Activated CD4-positive, alpha-beta memory T cell treated with anti-CD3 and anti-CD28 coated beads, Interleukin-2, amount 10 ng/mL, durations not matched to agents 7 days and 5 days (primary cell): ENCODE measurements around the gene PSMG3. TPM values are rescaled to one million over a fixed set of nuclear protein-coding genes. Genes with fewer than 3 reads are reported as not detected.

Experiments
- CTCF ChIA-PET: fragments of 350-600 bp; sonication (Branson Sonifier 250); formaldehyde crosslinking; loops from one replicate; lab custom pipeline; 2021; ENCODE audit warnings: antibody characterized with exemption, inconsistent platforms; lab: Charles Lee
- POLR2A ChIA-PET: fragments of 350-600 bp; sonication (Branson Sonifier 250); formaldehyde crosslinking; loops from one replicate; lab custom pipeline; 2021; ENCODE audit warnings: antibody characterized with exemption; lab: Charles Lee
- DNase-seq: peaks from one replicate; pipeline ENCODE4 v3.0.0-alpha.2; 2020
- H3K27ac Mint-ChIP-seq: one replicate; pipeline ENCODE4 v1.8.0; 2021; ENCODE audit warnings: mild to moderate bottlenecking, mixed read lengths
- H3K27me3 Mint-ChIP-seq: one replicate; pipeline ENCODE4 v1.8.0; 2021; ENCODE audit warnings: mixed read lengths
- H3K36me3 Mint-ChIP-seq: one replicate; pipeline ENCODE4 v1.8.0; 2021; ENCODE audit warnings: low read depth, mixed read lengths
- H3K4me1 Mint-ChIP-seq: one replicate; pipeline ENCODE4 v1.8.0; 2021; ENCODE audit warnings: mixed read lengths
- H3K4me3 Mint-ChIP-seq: one replicate; pipeline ENCODE4 v1.8.0; 2021; ENCODE audit warnings: mild to moderate bottlenecking, mixed read lengths
- H3K9me3 Mint-ChIP-seq: one replicate; pipeline ENCODE4 v1.8.0; 2021; ENCODE audit warnings: mixed read lengths
- total RNA-seq, 2 experiments: library from RNA; stranded (reverse); gene quantifications; one replicate each; pipeline ENCODE4 v1.2.3, GENCODE V29; 2021

Gene PSMG3
- total RNA-seq, 2 experiments from 2014 or later = 32.7 to 34.9 TPM

GRCh38 chr7:1593091-1593866 lies 23.4 kb upstream of the PSMG3 start:
- peaks cover 3% of the 10 kb centered on the region for H3K9me3 Mint-ChIP-seq
- peaks cover 9% of the 10 kb centered on the region for H3K4me1 Mint-ChIP-seq
- no peaks in the 10 kb centered on the region for H3K36me3 Mint-ChIP-seq
- CTCF ChIA-PET = no interaction called here
- H3K27ac Mint-ChIP-seq = no peak overlapping the region
- POLR2A ChIA-PET = no interaction called here
- DNase-seq = no peak
- H3K27me3 Mint-ChIP-seq = peaks cover 32% of the 10 kb centered on the region
- H3K4me3 Mint-ChIP-seq = no peak overlapping the region

DNA sequence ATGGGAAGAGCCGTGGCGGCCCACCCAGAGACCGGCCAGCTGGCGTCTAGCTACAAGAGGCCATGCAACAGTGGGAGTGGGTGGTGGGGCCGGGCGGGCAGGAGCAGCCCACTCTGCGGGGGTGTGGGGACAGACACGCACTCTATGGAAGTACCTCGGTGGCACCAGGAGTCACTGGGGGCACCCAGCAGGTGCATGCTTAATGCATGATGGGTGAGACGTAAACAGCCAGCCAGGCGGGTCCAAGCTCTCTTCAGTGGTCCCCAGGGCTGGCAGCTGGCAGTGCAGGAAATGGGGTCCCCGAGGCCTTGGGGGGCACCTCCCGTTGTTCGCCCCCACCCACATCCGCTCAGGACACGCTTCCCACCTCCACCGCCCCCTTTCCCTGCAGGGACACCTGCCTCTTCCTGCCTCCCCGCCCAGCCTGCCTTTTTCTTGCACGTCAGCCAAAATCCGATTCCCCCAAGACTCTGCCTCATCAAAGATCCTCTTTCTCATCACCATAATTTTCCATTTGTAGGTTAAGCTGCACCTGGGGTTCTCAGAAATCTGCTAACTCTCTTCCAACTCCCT lies 22.6 kb upstream of the PSMG3 start:
- Mint-ChIP-seq H3K27me3 (peaks cover 32% of the 10 kb centered on the region), H3K4me3 (no peak overlapping the region), H3K36me3 (no peaks in the 10 kb centered on the region), H3K4me1 (peaks cover 9% of the 10 kb centered on the region), H3K27ac (no peak overlapping the region), H3K9me3 (peaks cover 4% of the 10 kb centered on the region)
- ChIA-PET CTCF (no interaction called here), POLR2A (no interaction called here)
- no peak for DNase-seq

DNA sequence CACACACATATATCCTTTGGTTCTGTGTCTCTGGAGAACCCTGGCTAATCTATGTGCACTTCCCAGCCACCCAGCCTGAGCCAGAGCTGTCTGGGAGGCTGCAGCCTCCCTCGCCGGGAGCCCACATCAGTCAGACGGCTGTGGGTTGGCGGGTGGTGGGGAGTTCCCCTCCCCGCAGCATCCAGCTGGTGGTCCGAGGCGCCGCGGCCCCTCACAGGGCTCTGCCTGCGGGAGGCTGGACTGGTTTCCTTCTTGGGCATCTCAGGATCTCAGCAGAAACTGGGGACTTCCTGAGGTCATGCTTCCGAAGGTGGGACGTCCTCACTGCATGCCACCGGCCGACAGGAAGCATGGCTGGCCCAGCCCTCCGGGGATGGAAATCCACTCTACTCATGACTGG lies 22.0 kb upstream of the PSMG3 start:
- H3K9me3 Mint-ChIP-seq = peaks cover 4% of the 10 kb centered on the region
- no peaks in the 10 kb centered on the region for H3K36me3 Mint-ChIP-seq
- ChIA-PET CTCF (no interaction called here), POLR2A (no interaction called here)
- H3K27ac Mint-ChIP-seq = no peak overlapping the region
- peaks cover 32% of the 10 kb centered on the region for H3K27me3 Mint-ChIP-seq
- DNase-seq = no peak
- peaks cover 9% of the 10 kb centered on the region for H3K4me1 Mint-ChIP-seq
- H3K4me3 Mint-ChIP-seq = no peak overlapping the region

DNA sequence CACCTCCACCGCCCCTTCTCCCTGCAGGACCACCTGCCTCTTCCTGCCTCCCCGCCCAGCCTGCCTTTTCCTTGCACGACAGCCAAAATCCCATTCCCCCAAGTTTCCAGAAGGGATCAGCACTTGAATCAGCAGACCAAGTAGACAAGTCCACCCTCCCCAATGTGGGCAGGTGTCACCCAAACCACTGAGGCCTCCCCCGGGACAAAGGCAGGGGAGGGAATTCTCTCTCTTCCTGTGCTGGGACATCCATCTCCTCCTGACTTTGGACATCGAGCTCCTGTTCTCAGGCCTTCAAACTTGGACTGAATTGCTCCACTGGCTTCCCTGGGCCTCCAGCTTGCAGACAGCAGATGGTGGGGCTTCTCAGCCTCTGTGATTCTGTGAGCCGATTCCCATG lies 21.6 kb upstream of the PSMG3 start:
- Mint-ChIP-seq H3K4me1 (peaks cover 9% of the 10 kb centered on the region), H3K27ac (no peak overlapping the region), H3K9me3 (peaks cover 4% of the 10 kb centered on the region), H3K4me3 (no peak overlapping the region), H3K27me3 (peaks cover 32% of the 10 kb centered on the region), H3K36me3 (no peaks in the 10 kb centered on the region)
- POLR2A ChIA-PET = no interaction called here
- no peak for DNase-seq
- CTCF ChIA-PET = no interaction called here

- no peak for DNase-seq
- H3K27ac Mint-ChIP-seq = no peak overlapping the region
- H3K4me3 Mint-ChIP-seq = no peak overlapping the region
- H3K27me3 Mint-ChIP-seq = peaks cover 32% of the 10 kb centered on the region
- CTCF ChIA-PET = no interaction called here
- H3K9me3 Mint-ChIP-seq = peaks cover 4% of the 10 kb centered on the region
- no peaks in the 10 kb centered on the region for H3K36me3 Mint-ChIP-seq
- POLR2A ChIA-PET = no interaction called here
- H3K4me1 Mint-ChIP-seq = peaks cover 9% of the 10 kb centered on the region
Observed at GRCh38 chr7:1590887-1591286, 21.1 kb upstream of the PSMG3 start.

DNA sequence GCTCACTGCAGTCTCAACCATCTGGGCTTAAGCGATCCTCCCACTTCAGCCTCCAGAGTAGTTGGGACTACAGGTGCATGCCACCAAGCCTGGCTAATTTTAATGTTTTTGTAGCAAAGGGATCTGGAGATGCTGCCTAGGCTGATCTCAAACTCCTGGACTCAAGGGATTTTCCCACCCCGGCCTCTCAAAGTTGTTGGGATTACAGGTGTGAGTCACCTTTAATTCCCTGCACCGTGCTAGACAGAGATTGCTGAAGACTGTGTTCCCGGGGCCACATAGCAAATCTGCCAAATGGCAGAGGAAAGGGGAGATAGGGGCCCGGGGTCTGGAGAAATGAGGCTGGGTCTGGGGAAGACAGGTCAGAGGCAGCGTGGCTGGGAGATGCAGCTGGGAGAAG lies 20.6 kb upstream of the PSMG3 start:
- CTCF ChIA-PET = no interaction called here
- H3K36me3 Mint-ChIP-seq = no peaks in the 10 kb centered on the region

GRCh38 chr7:1588978-1589377 lies 19.1 kb upstream of the PSMG3 start:
- Mint-ChIP-seq H3K27ac (no peak overlapping the region), H3K4me3 (no peak overlapping the region), H3K4me1 (peaks cover 9% of the 10 kb centered on the region), H3K9me3 (peaks cover 4% of the 10 kb centered on the region), H3K27me3 (peaks cover 32% of the 10 kb centered on the region), H3K36me3 (no peaks in the 10 kb centered on the region)
- POLR2A ChIA-PET = no interaction called here
- no peak for DNase-seq
- CTCF ChIA-PET = no interaction called here

More for the DNA sequence above, 20.6 kb upstream of the PSMG3 start:
- H3K27me3 Mint-ChIP-seq = peaks cover 32% of the 10 kb centered on the region
- H3K9me3 Mint-ChIP-seq = peaks cover 4% of the 10 kb centered on the region
- no peak for DNase-seq
- no peak overlapping the region for H3K4me3 Mint-ChIP-seq
- peaks cover 9% of the 10 kb centered on the region for H3K4me1 Mint-ChIP-seq
- H3K27ac Mint-ChIP-seq = no peak overlapping the region
- POLR2A ChIA-PET = no interaction called here

DNA sequence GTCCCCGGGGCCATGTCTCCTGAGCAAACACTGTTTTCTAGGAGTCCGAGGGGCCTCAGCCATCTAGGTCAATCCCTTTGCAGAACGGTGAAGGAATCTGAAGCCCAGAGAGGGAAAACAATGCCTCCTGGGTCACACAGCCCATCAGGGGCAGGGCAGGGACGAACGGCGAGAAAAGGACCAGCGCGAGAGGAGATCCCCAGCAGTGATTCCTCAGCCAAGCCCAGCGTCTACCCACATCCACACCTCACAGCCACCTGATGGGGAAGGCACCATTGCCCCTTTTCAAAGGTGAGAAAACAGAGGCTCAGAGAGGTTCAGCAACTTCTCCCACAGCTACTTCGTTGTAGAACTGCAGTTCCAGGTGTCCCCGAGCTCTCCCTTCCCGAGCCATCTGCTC lies 17.9 kb upstream of the PSMG3 start:
- no peak for DNase-seq
- POLR2A ChIA-PET = no interaction called here
- Mint-ChIP-seq H3K27ac (no peak overlapping the region), H3K4me3 (no peak overlapping the region), H3K27me3 (peaks cover 24% of the 10 kb centered on the region), H3K9me3 (peaks cover 4% of the 10 kb centered on the region), H3K4me1 (peaks cover 8% of the 10 kb centered on the region), H3K36me3 (no peaks in the 10 kb centered on the region)
- CTCF ChIA-PET = no interaction called here

DNA sequence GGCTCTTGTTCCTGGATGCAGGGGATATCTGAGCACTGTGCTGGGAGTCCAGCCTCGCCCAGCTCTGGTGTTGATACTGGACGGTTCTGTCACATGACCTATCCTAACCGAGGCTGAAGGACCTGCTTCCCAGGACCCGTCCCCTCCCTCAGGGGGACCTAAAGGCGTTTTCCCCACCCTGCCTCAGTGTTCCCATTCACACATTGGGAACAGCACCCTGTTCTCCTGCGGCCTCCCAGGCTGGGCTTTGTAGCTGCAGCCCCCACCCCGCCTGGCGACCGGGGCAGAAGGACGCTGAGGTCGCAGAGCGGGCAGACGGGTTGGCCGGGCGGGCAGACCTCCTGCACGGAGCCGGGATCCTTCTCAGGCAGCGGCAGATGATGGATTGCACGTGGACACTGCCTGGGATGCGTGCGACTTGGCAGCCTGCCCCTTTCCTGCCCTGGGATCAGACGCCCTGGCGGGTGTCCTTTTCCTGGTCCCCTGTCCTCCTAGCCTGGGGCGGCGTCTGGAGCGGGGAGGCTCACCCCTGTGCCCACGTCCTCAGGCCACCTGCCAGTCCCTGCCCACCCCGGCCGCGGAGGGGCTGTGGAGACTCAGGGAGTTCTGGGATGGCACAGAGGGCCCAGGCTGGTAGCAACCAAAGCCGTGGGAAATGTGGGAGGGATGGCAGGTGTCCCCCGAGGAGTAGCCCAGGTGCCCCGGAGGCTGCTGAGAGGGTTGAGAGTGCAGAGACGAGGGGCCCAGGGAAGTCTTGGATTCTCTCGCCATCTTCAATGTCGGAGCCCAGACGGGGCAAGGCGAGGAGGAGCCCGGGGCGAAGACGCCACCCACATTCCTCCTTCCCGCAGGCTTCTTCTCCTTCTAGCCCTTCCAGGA lies 17.2 kb upstream of the PSMG3 start:
- DNase-seq = no peak
- H3K27ac Mint-ChIP-seq = no peak overlapping the region
- no peak overlapping the region for H3K4me3 Mint-ChIP-seq
- no peaks in the 10 kb centered on the region for H3K36me3 Mint-ChIP-seq
- H3K4me1 Mint-ChIP-seq = peaks cover under 1% of the 10 kb centered on the region
- POLR2A ChIA-PET = no interaction called here
- H3K27me3 Mint-ChIP-seq = peaks cover 17% of the 10 kb centered on the region
- CTCF ChIA-PET = no interaction called here
- peaks cover 4% of the 10 kb centered on the region for H3K9me3 Mint-ChIP-seq

GRCh38 chr7:1586126-1586826 lies 16.4 kb upstream of the PSMG3 start:
- peaks cover 11% of the 10 kb centered on the region for H3K27me3 Mint-ChIP-seq
- ChIA-PET CTCF (no interaction called here), POLR2A (no interaction called here)

GRCh38 chr7:1585142-1585981 lies 15.5 kb upstream of the PSMG3 start:
- POLR2A ChIA-PET = no interaction called here
- CTCF ChIA-PET = no interaction called here
- H3K27me3 Mint-ChIP-seq = peaks cover 1% of the 10 kb centered on the region
- no peak overlapping the region for H3K4me3 Mint-ChIP-seq
- peaks cover 4% of the 10 kb centered on the region for H3K9me3 Mint-ChIP-seq
- H3K27ac Mint-ChIP-seq = no peak overlapping the region
- H3K4me1 Mint-ChIP-seq = no peaks in the 10 kb centered on the region
- H3K36me3 Mint-ChIP-seq = no peaks in the 10 kb centered on the region
- no peak for DNase-seq

More at GRCh38 chr7:1586126-1586826, 16.4 kb upstream of the PSMG3 start:
- Mint-ChIP-seq H3K9me3 (peaks cover 4% of the 10 kb centered on the region), H3K36me3 (no peaks in the 10 kb centered on the region), H3K4me3 (no peak overlapping the region), H3K27ac (no peak overlapping the region), H3K4me1 (no peaks in the 10 kb centered on the region)
- no peak for DNase-seq

DNA sequence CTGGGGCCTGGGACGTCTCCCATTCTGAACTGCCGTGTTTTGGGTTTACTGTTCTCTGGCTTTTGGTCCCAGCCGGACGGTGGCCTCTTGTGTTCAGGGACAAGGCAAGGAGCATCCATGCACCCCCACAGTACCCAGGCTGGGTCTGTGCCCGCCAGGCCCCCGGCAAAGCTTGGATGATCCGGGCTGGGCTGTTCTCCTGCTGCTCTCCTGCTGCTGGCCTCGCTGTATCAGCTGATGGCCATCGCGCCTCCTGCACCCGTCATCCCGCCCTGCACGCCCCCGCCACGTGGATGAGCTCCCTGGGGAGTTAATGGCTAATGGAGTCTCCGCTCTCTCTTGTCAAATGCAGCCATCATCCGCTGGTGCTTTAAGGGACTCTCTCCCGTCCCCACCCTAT lies 14.9 kb upstream of the PSMG3 start:
- Mint-ChIP-seq H3K27ac (no peak overlapping the region), H3K27me3 (no peaks in the 10 kb centered on the region), H3K36me3 (no peaks in the 10 kb centered on the region), H3K9me3 (peaks cover 4% of the 10 kb centered on the region), H3K4me3 (no peak overlapping the region), H3K4me1 (peaks cover 5% of the 10 kb centered on the region)
- DNase-seq = no peak
- ChIA-PET POLR2A (no interaction called here), CTCF (no interaction called here)
